Gastrocnemius medialis (tissue), 4 donors: ENCODE data around the gene KEL. TPM values are rescaled to one million over a fixed set of nuclear protein-coding genes. Genes with fewer than 3 reads are reported as not detected.
A peak's percentile ranks its signal among the peaks of the same experiment; 100 is the strongest.

Source experiments
- ATAC-seq, 2 donors: fragments of 150-250 bp; one replicate each; pipeline ENCODE4 v1.9.1; 2016
- DNase-seq, 2 donors: peaks; one replicate each; pipeline ENCODE4 v3.0.0-alpha.2; 2019
- H3K27ac ChIP-seq, 4 donors: fragments of 200-600 bp; sonication (generic); 1 replicate in 1 of 4; 2 replicates in 3 of 4; pipeline ENCODE4 v1.5.1; 2016 to 2018; ENCODE audit warnings: mild to moderate bottlenecking in 2 of 4, moderate library complexity in 1 of 4
- H3K27me3 ChIP-seq, 3 donors: fragments of 200-600 bp; sonication (generic) in 2 of 3; 1 replicate in 1 of 3; 2 replicates in 2 of 3; pipeline versions ENCODE4 v1.5.1 to v1.6.0; 2016 to 2019; ENCODE audit warnings: mild to moderate bottlenecking in 1 of 3, moderate library complexity in 1 of 3
- H3K36me3 ChIP-seq, 2 donors: fragments of 200-600 bp; sonication (generic) in 1 of 2; one replicate each; pipeline ENCODE4 v1.5.1; 2017 to 2018
- H3K4me1 ChIP-seq, 2 donors: fragments of 200-600 bp; sonication (generic) in 1 of 2; one replicate each; pipeline ENCODE4 v1.5.1; 2016 to 2017; ENCODE audit warnings: mild to moderate bottlenecking in 2 of 2
- H3K4me3 ChIP-seq, 4 donors: fragments of 200-600 bp; sonication (generic) in 3 of 4; 1 replicate in 1 of 4; 2 replicates in 3 of 4; pipeline ENCODE4 v1.5.1; 2016 to 2019; ENCODE audit warnings: mild to moderate bottlenecking in 2 of 4
- H3K9me3 ChIP-seq, 3 donors: fragments of 200-600 bp; sonication (generic) in 2 of 3; 1 replicate in 1 of 3; 2 replicates in 2 of 3; pipeline ENCODE4 v1.5.1; 2016 to 2019
- POLR2A ChIP-seq, 2 donors: fragments of 450-650 bp; IDR thresholded peaks; one replicate each; pipeline ENCODE4 v1.6.1; 2017; ENCODE audit warnings: antibody characterized with exemption in 2 of 2, mild to moderate bottlenecking in 2 of 2, moderate library complexity in 2 of 2
- in situ Hi-C, 4 donors: fragments of 200-750 bp; cut with MboI; loops; one replicate each; pipeline versions ENCODE4 v1.15.0 to v1.8.0; 2017; ENCODE audit warnings: low sequenced_read_pairs in 4 of 4
- intact Hi-C: fragments of 100-400 bp; cut with DNase I; formaldehyde crosslinking; loops from one replicate; pipeline ENCODE4 v1.15.1; 2023; ENCODE audit warnings: low total_unique reads
- total RNA-seq, 4 donors: library from RNA; depleted of rRNA; stranded (reverse); fragments of >200 nt; gene quantifications; one replicate each; pipeline versions ENCODE4 v1.1.0 to v1.2.3, GENCODE V29; 2016
- TF ChIP-seq, protein P1 (sequence below), 5 experiments: fragments of 450-650 bp in 3 of 5; fragments of 200-600 bp in 2 of 5; sonication (generic) in 2 of 5; IDR thresholded peaks in 4 of 5; conservative IDR thresholded peaks in 1 of 5; 1 replicate in 4 of 5; 2 replicates in 1 of 5; pipeline ENCODE4 v1.5.1; 2016 to 2019; ENCODE audit warnings: antibody characterized with exemption in 5 of 5, mild to moderate bottlenecking in 3 of 5, moderate library complexity in 3 of 5

Gene KEL, protein sequence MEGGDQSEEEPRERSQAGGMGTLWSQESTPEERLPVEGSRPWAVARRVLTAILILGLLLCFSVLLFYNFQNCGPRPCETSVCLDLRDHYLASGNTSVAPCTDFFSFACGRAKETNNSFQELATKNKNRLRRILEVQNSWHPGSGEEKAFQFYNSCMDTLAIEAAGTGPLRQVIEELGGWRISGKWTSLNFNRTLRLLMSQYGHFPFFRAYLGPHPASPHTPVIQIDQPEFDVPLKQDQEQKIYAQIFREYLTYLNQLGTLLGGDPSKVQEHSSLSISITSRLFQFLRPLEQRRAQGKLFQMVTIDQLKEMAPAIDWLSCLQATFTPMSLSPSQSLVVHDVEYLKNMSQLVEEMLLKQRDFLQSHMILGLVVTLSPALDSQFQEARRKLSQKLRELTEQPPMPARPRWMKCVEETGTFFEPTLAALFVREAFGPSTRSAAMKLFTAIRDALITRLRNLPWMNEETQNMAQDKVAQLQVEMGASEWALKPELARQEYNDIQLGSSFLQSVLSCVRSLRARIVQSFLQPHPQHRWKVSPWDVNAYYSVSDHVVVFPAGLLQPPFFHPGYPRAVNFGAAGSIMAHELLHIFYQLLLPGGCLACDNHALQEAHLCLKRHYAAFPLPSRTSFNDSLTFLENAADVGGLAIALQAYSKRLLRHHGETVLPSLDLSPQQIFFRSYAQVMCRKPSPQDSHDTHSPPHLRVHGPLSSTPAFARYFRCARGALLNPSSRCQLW
- not detected for total RNA-seq

DNA sequence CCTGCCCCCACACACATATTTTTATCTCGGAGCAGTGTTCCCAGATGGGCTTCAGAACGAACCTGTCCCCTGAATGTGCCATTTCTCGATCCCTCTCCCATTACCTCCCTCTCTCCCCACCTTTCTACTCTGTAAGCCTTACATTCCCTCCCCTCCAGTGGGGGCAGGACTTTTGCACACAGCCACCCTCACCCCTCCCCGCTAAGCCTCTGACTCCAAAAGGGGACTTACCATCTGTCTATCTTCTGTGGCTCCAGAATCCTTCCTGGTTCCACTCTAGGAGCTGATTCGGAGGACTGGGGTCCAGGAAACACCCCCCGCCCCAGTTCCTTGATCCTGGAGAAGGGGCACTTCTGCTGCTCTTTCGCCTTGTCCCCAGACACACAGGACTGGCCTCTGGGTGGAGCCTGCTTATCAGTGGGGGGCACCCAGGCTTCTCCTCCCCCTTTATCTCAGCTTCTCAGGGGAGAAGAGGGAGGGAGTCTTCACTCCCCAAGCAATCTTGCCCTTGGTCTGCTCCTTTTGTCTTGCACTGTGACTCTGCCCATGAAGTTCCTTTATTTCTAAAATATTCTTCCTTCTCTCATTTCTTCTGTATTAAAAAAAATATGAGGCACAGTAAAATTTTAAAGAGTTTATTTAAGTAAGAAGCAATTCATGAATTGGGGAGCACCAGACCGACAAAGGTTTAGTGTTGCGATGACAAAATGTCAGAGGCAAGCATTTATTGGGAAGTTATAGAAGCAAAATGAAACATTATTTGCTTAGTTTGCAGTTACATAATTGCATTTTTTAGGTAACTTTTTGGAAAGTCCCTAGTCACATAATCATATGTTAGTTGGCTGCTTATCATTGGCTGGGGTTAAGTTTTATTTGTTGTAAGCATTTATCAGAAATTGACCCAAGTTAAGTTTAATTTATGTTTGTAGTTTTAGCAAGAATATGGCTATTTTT, at the start of gene KEL:
TSS of gene KEL (minus strand) at position 391 of the 954 bp plus-strand sequence. CDS start at position 234, 157 bp downstream.
- H3K36me3 ChIP-seq, result no peaks in the 10 kb centered on the region
- DNase-seq (no peak), ATAC-seq (no peak)
- no peaks in the 10 kb centered on the region for H3K27me3 ChIP-seq
- no peak within 1 kb of the TSS for H3K4me3 ChIP-seq
- in situ Hi-C loops, result no loop called here
- H3K27ac ChIP-seq, result no peak within 1 kb of the TSS
- no peaks in the 10 kb centered on the region for H3K9me3 ChIP-seq
- intact Hi-C loops, result no loop called here
- no peak for TF ChIP-seq POLR2A (IDR thresholded peaks at IDR 0.05)
- TF ChIP-seq, protein P1, sequence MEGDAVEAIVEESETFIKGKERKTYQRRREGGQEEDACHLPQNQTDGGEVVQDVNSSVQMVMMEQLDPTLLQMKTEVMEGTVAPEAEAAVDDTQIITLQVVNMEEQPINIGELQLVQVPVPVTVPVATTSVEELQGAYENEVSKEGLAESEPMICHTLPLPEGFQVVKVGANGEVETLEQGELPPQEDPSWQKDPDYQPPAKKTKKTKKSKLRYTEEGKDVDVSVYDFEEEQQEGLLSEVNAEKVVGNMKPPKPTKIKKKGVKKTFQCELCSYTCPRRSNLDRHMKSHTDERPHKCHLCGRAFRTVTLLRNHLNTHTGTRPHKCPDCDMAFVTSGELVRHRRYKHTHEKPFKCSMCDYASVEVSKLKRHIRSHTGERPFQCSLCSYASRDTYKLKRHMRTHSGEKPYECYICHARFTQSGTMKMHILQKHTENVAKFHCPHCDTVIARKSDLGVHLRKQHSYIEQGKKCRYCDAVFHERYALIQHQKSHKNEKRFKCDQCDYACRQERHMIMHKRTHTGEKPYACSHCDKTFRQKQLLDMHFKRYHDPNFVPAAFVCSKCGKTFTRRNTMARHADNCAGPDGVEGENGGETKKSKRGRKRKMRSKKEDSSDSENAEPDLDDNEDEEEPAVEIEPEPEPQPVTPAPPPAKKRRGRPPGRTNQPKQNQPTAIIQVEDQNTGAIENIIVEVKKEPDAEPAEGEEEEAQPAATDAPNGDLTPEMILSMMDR (IDR thresholded peaks at IDR 0.05 in 4 of 5, conservative IDR thresholded peaks at IDR 0.05 in 1 of 5), result no peak
- no peaks in the 10 kb centered on the region for H3K4me1 ChIP-seq

DNA sequence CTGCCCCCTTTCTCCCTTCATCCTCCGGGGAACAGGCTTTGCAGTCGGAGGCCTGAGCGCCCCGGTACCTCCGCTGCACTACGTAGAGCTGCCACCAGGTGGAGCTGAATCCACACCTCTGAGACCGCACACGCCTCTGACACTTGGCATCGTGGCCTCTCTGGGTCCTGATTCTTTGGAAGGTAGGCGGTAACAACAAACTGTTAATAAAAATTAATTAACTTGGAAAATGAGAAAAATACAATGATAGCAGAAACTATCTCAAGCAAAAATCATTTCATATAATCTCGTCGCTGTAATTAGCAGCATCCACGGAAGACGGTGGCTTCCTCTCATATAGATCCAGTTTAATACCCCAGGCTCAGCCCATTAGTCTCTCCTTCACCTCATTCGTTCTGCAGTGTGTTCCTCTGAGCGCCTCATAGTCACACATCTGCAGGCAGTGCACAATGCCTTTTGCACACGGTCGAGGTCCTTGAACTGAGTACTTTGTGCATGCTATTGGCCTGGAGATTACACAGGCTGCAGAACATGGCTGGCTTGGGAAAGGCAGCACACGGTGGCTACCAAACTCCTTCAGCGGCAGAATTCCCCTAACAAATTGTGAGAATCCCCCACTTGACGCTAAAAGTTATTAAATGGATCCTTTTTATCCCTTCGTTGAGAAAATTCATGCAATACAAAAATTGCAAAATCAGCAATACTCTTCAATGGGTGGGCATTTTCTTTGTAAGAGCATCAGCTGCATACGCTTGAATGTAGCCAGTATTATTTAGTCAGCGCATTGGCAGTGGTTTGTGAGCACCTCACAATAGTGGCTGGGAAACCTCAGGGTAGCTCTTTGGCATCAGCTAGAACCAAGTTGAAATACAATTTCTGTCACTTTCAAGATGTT, 46.1 kb upstream of the KEL start:
- H3K27me3 ChIP-seq, result no peaks in the 10 kb centered on the region
- ATAC-seq, result peak; percentile 76 to 83
- intact Hi-C loops (loop anchor here (1.0 to 10.0 kb wide), 2 partner anchors 207 to 403 kb away; no protein-coding TSS in a partner anchor), in situ Hi-C loops (loop anchor here (5.0 to 25.0 kb wide), 5 partner anchors 133 to 429 kb away; partner anchors contain the start of genes EPHA1 (in 1 of the 4), EPHB6 (in 1 of the 4) and TAS2R60 (in 1 of the 4))
- peak; percentile 29 to 55 for DNase-seq
- no peak overlapping the region for H3K4me3 ChIP-seq
- peaks cover 0 to 1% of the 10 kb centered on the region in 2 donors for H3K4me1 ChIP-seq
- no peaks in the 10 kb centered on the region for H3K9me3 ChIP-seq
- TF ChIP-seq, protein P1 (IDR thresholded peaks at IDR 0.05 in 4 of 5, conservative IDR thresholded peaks at IDR 0.05 in 1 of 5), result peak; percentile 82 to 96 (median 90)
- TF ChIP-seq POLR2A (IDR thresholded peaks at IDR 0.05), result no peak
- H3K27ac ChIP-seq, result no peak overlapping the region
- no peaks in the 10 kb centered on the region for H3K36me3 ChIP-seq

DNA sequence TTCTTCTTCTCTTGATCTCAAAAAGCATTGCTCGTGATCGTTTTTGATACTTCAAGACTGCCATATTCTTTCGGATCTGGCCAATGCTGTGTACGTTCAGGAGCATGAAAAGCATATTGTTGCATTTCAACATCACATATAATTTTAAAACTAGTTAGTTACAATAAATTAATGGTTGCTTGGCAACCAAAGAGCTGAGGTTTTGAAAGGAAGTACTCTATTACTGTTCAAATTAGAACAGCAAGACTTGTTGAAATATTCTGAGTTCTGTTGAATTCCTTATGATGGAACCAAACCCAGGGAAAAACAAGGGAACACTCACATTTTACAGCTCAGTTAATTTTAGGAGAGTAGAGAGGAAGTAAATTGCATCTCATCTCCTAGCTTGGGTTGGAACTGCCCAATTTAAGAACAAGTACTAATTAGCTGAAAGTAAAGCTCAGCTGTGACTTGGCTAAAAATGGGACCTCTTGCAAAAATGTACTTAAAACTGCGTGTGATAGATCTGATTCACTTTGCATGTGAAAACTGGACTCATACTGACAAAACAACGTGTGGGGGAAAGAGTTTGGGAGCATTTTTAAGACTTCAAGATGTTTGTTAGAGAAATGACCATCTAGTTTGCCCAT, 43.6 kb upstream of the KEL start:
- H3K4me3 ChIP-seq, result no peak overlapping the region
- intact Hi-C loops (loop anchor here (10.0 kb wide), 1 partner anchor 401 kb away; no protein-coding TSS in a partner anchor), in situ Hi-C loops (loop anchor here (5.0 to 25.0 kb wide), 5 partner anchors 131 to 432 kb away; partner anchors contain the start of genes EPHA1 (in 1 of the 4), EPHB6 (in 1 of the 4) and TAS2R60 (in 1 of the 4))
- ATAC-seq (no peak), DNase-seq (no peak)
- no peaks in the 10 kb centered on the region for H3K36me3 ChIP-seq
- H3K9me3 ChIP-seq, result peaks cover 0 to 3% (median 2%) of the 10 kb centered on the region in 3 donors
- H3K27ac ChIP-seq, result peak overlapping the region in 3 of 4 donors; percentile 16 to 29 (median 24)
- no peak for TF ChIP-seq POLR2A (IDR thresholded peaks at IDR 0.05)
- TF ChIP-seq, protein P1 (IDR thresholded peaks at IDR 0.05 in 4 of 5, conservative IDR thresholded peaks at IDR 0.05 in 1 of 5), result no peak
- no peaks in the 10 kb centered on the region for H3K27me3 ChIP-seq
- no peaks in the 10 kb centered on the region for H3K4me1 ChIP-seq
